HepG2 (cell line): Measurements from ENCODE around the gene HAND1.

Experiments
- ATF6 ChIP-seq: sonication (generic); formaldehyde crosslinking; conservative IDR thresholded peaks from 2 replicates; pipeline ENCODE4 v1.4.0; 2020; ENCODE audit warnings: missing genetic modification reagents
- CTCF ChIP-seq: sonication (generic); formaldehyde crosslinking; IDR thresholded peaks from 2 replicates; pipeline ENCODE4 v1.5.0; 2020; ENCODE audit warnings: mild to moderate bottlenecking, missing genetic modification reagents, moderate library complexity
- EZH2 ChIP-seq: conservative IDR thresholded peaks from 2 replicates; pipeline ENCODE4 v1.6.1; 2012; ENCODE audit warnings: mild to moderate bottlenecking, low read depth, low read length, moderate library complexity
- FOXA3 ChIP-seq: IDR thresholded peaks from 2 replicates; pipeline ENCODE4 v1.6.1; 2016; ENCODE audit warnings: missing genetic modification reagents, missing compliant biosample characterization
- MED8 ChIP-seq: sonication (generic); formaldehyde crosslinking; IDR thresholded peaks from 2 replicates; pipeline ENCODE4 v1.8.1; 2023; ENCODE audit warnings: mild to moderate bottlenecking, missing genetic modification reagents; ENCODE audit not compliant: insufficient replicate concordance
- PAF1 ChIP-seq: IDR thresholded peaks from 2 replicates; pipeline ENCODE4 v1.6.1; 2016; ENCODE audit warnings: missing genetic modification reagents, missing compliant biosample characterization
- RFX5 ChIP-seq: IDR thresholded peaks from 2 replicates; pipeline ENCODE4 v1.6.1; 2011; ENCODE audit warnings: low read depth, low read length, improper control_type of control experiment
- TSC22D2 ChIP-seq: sonication (generic); formaldehyde crosslinking; IDR thresholded peaks from 2 replicates; pipeline ENCODE4 v1.5.1; 2020; ENCODE audit warnings: missing genetic modification reagents, mild to moderate bottlenecking, borderline replicate concordance
- ZBTB10 ChIP-seq: sonication (generic); formaldehyde crosslinking; IDR thresholded peaks from 2 replicates; pipeline ENCODE4 v1.4.0; 2020; ENCODE audit warnings: missing genetic modification reagents, borderline replicate concordance
- ZBTB49 ChIP-seq: sonication (generic); formaldehyde crosslinking; IDR thresholded peaks from 2 replicates; pipeline ENCODE4 v1.4.0; 2020; ENCODE audit warnings: missing genetic modification reagents, borderline replicate concordance
- ZNF224 ChIP-seq: sonication (generic); formaldehyde crosslinking; IDR thresholded peaks from 2 replicates; pipeline ENCODE4 v1.5.0; 2020; ENCODE audit warnings: mild to moderate bottlenecking, missing genetic modification reagents
- TF ChIP-seq, protein P1 (sequence below): IDR thresholded peaks from 2 replicates; pipeline ENCODE4 v1.6.1; 2016
- TF ChIP-seq, protein P2 (sequence below): sonication (generic); formaldehyde crosslinking; IDR thresholded peaks from 2 replicates; pipeline ENCODE4 v1.4.0; 2020; ENCODE audit warnings: missing genetic modification reagents, mild to moderate bottlenecking, borderline replicate concordance
- TF ChIP-seq, protein P3 (sequence below): sonication (generic); formaldehyde crosslinking; IDR thresholded peaks from 2 replicates; pipeline ENCODE4 v1.5.0; 2020; ENCODE audit warnings: missing genetic modification reagents

DNA sequence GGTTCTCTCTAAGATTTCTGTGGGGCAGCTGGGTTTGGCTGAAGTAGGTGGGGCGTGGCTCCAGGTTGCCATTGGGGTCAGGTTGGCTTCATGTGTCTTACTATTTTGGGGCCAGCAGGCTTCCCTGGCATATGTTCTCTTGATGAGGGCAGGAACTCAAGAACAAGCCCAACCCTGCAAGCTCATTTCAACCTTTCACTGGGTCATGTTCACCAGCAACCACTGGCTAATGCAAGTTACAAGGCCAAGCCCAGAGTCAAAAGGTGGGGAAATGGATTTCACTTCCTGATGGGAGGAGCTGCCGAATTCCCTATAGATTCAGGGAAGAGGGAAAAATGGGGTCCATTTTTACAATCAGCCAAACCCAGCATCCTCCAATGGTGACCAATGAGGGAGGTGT, 34.0 kb upstream of the HAND1 start:
- no peak for TF ChIP-seq ZNF224 (CRISPR knock-in tag)
- TF ChIP-seq, protein P1, sequence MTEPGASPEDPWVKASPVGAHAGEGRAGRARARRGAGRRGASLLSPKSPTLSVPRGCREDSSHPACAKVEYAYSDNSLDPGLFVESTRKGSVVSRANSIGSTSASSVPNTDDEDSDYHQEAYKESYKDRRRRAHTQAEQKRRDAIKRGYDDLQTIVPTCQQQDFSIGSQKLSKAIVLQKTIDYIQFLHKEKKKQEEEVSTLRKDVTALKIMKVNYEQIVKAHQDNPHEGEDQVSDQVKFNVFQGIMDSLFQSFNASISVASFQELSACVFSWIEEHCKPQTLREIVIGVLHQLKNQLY = no peak
- TF ChIP-seq EZH2 = no peak
- TF ChIP-seq MED8 (CRISPR knock-in tag) = no peak
- no peak for TF ChIP-seq ATF6
- TF ChIP-seq ZBTB10 (CRISPR knock-in tag) = no peak
- TF ChIP-seq, protein P2, sequence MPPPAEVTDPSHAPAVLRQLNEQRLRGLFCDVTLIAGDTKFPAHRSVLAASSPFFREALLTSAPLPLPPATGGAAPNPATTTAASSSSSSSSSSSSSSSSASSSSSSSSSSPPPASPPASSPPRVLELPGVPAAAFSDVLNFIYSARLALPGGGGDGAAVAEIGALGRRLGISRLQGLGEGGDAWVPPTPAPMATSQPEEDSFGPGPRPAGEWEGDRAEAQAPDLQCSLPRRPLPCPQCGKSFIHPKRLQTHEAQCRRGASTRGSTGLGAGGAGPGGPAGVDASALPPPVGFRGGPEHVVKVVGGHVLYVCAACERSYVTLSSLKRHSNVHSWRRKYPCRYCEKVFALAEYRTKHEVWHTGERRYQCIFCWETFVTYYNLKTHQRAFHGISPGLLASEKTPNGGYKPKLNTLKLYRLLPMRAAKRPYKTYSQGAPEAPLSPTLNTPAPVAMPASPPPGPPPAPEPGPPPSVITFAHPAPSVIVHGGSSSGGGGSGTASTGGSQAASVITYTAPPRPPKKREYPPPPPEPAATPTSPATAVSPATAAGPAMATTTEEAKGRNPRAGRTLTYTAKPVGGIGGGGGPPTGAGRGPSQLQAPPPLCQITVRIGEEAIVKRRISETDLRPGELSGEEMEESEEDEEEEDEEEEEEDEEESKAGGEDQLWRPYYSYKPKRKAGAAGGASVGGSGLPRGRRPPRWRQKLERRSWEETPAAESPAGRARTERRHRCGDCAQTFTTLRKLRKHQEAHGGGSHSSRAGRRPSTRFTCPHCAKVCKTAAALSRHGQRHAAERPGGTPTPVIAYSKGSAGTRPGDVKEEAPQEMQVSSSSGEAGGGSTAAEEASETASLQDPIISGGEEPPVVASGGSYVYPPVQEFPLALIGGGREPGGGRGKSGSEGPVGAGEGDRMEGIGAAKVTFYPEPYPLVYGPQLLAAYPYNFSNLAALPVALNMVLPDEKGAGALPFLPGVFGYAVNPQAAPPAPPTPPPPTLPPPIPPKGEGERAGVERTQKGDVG (CRISPR knock-in tag) = no peak
- no peak for TF ChIP-seq PAF1 (CRISPR knock-in tag)
- no peak for TF ChIP-seq TSC22D2 (CRISPR knock-in tag)
- TF ChIP-seq FOXA3 = no peak
- TF ChIP-seq, protein P3, sequence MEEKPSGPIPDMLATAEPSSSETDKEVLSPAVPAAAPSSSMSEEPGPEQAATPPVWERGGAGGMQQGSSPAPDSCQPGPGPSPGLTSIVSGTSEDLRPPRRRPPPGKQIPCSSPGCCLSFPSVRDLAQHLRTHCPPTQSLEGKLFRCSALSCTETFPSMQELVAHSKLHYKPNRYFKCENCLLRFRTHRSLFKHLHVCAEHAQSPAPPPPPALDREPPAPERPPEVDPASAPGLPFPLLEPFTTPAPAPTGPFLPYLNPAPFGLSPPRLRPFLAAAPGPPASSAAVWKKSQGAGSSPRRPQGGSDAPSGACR (CRISPR knock-in tag) = no peak
- no peak for TF ChIP-seq CTCF (CRISPR knock-in tag)
- TF ChIP-seq RFX5 = no peak
- TF ChIP-seq ZBTB49 (CRISPR knock-in tag) = no peak
